22Rv1 (cell line): ENCODE measurements around the gene ADGRL3.

Source experiments
- H3K27ac ChIP-seq: fragments of 450-650 bp; 2 replicates; pipeline ENCODE4 v1.5.1; 2017
- ZFX ChIP-seq: fragments of 450-650 bp; IDR thresholded peaks from 2 replicates; pipeline ENCODE4 v1.6.1; 2017; ENCODE audit warnings: antibody characterized with exemption, borderline replicate concordance
- TF ChIP-seq, protein P1 (sequence below): fragments of 450-650 bp; IDR thresholded peaks from 2 replicates; pipeline ENCODE4 v1.5.1; 2017; ENCODE audit warnings: mild to moderate bottlenecking

ADGRL3 gene

DNA sequence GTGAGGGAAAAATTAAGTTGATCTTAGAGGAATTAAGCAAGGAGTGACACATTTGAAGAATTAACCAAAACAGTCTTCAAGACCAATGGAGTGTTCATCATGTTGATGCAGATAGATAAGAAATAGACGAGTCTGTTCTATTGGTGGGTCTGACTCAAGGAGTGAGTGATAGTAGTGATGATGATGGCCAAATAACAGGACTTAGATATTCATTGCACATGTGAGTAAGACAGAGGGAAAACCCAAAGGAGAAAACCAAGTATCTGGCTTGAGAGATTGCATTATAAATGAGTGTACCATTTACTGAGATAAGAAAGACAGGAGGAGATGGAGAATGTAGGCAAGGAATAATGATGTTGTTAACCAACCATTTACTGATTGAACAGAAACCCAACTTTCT lies 321.3 kb downstream of the ADGRL3 start:
- H3K27ac ChIP-seq = no peak overlapping the region
- TF ChIP-seq ZFX = no peak
- TF ChIP-seq, protein P1, sequence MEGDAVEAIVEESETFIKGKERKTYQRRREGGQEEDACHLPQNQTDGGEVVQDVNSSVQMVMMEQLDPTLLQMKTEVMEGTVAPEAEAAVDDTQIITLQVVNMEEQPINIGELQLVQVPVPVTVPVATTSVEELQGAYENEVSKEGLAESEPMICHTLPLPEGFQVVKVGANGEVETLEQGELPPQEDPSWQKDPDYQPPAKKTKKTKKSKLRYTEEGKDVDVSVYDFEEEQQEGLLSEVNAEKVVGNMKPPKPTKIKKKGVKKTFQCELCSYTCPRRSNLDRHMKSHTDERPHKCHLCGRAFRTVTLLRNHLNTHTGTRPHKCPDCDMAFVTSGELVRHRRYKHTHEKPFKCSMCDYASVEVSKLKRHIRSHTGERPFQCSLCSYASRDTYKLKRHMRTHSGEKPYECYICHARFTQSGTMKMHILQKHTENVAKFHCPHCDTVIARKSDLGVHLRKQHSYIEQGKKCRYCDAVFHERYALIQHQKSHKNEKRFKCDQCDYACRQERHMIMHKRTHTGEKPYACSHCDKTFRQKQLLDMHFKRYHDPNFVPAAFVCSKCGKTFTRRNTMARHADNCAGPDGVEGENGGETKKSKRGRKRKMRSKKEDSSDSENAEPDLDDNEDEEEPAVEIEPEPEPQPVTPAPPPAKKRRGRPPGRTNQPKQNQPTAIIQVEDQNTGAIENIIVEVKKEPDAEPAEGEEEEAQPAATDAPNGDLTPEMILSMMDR = no peak

DNA sequence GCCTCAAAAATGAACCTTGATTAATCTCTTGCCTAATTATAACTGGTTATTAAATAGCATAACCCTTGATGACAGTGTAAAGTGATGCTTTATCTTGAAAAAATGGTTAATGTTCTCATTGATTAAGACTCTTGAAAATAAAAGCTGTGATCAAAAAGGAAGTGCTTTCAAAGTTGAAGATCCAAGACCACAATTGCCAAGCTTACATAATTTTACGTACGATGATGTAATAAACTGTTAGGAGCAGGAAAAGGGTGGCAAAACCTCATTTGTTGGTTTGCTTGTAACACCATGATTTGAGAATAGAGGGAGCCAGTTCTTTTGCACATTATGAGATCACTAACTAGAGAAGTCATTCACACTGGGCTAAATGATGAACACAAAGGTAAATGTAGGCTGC lies 322.2 kb downstream of the ADGRL3 start:
- TF ChIP-seq ZFX = no peak
- TF ChIP-seq, protein P1 = no peak
- H3K27ac ChIP-seq = no peak overlapping the region

DNA sequence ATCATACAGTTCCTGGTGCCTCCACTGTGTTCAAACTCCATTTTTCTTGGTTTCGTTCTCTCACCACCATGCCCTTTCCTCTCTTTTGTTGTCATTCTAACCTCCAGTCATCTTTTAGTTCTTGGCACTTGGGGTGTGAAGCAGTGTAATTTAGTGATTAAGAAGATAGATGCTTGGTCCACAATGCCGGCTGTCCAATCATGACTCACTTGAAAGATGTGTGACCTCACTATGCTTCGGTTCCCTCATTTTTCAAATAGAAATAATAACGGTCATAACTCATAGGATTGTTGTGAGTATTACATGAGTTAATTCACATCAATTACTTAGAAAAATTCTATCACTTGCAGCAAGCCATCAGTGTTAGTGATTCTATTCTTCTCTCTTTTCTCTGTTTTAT lies 327.8 kb downstream of the ADGRL3 start:
- TF ChIP-seq, protein P1 = no peak
- TF ChIP-seq ZFX = no peak
- H3K27ac ChIP-seq = no peak overlapping the region

DNA sequence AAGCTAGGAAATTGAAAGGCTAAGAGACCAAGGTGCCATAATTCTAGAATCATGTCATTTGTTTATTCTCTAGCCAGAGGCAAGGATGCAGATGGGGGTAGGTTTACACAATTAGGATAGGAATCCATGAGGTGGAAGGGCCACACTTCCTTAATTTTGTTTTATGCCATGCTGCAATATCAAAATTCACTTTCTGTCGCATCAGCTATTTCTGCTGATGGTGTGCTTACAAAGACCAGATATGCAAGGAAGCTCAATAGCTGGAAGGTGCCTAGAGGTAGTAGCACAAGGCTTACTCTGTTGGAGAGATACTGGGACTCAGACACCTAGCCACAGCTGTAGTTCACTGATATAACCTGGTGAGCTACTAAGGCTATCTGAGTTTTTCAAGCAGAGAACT lies 328.5 kb downstream of the ADGRL3 start:
- TF ChIP-seq, protein P1 = no peak
- TF ChIP-seq ZFX = no peak
- no peak overlapping the region for H3K27ac ChIP-seq

DNA sequence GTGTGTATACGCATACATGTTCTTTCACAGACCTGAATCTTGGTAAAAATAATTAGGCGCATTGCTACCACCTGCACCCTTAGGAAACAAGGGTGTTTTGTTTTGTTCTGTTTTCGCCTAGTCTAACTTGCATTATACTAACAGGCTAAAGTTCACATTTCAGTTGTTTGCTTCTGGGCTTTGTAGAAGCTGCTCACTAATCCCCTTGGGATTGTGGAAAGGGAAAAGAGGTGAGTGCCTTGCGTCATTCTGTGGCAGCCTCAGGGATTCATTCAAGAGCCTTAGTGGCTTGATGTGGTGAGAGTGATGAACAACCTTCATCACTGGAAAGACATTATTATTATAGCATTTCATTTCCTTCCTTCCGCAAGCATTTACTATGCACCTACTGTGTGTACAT lies 331.1 kb downstream of the ADGRL3 start:
- no peak overlapping the region for H3K27ac ChIP-seq
- TF ChIP-seq, protein P1 = no peak
- no peak for TF ChIP-seq ZFX

DNA sequence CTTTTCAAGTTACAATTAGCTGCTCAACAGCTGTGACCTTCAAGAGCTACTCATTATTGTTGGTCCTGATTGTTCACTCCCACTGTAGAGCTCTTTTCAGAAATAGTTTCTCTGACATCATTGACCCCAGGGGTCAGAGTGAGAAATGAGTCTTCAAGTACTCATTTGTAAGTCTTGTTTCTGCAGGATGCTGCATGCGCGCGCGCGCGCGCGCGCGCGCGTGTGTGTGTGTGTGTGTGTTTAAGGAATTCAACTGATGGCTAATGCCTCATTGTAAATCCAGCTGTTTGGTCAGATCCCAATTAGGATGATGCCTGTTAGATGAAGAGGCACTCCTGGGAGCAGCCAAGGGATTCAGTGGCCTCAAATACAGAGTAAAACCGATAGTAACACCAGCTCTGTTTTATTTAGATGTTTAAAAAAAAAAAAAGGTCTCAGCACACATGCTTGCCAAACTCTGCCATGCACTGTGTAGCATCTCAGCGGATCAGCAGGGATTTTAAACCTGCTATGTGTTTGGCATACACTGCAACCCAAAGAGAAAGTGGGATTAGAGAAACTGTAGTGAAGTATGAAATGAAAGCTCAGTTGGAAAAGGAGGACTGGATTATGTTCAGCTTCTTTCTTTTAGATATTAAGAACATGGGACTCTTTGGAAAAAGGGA lies 332.3 kb downstream of the ADGRL3 start:
- TF ChIP-seq, protein P1 = no peak
- TF ChIP-seq ZFX = no peak
- H3K27ac ChIP-seq = no peak overlapping the region

DNA sequence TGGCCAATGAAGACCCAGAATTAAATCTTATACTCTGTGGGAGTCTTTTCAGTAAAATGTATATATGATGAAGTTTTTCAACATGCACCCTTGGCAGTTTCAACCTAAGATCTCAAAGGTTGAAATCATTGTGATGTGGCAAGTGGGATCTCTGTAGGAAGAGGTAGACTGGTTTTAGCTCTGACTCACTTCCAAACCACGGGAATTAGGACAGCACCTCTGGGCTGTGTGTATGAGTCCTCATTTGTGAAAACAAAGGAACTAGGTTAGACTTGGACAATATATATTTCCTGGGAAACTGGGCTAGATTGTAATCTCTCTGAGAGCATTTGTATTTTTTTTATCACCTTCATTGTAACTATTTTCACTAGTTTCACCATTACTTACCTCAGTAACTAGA lies 333.0 kb downstream of the ADGRL3 start:
- no peak overlapping the region for H3K27ac ChIP-seq
- TF ChIP-seq, protein P1 = no peak
- no peak for TF ChIP-seq ZFX
